Colon (tissue), 2 donors: ENCODE results near the gene LAMC2.
"Not testable (repeated sequence)": the region's sequence is repeated elsewhere in the genome, so short reads cannot be mapped to it uniquely, and the experiment has no call there.

Experiments used
- FAIRE-seq: peaks from 2 replicates; lab custom pipeline; 2012; peaks lifted over from hg19 to GRCh38; lab: Jason Lieb, UNC
- donor health status: control.
- donor health status: control.

The LAMC2 gene

GRCh38 chr1:183263886-183264602, 78.0 kb downstream of the LAMC2 start:
- no peak for FAIRE-seq

- no peak for FAIRE-seq
Observed at GRCh38 chr1:183267646-183268431, 81.8 kb downstream of the LAMC2 start.

GRCh38 chr1:183270541-183271141, 84.6 kb downstream of the LAMC2 start:
- FAIRE-seq = no peak

GRCh38 chr1:183272390-183272848, 86.4 kb downstream of the LAMC2 start:
- no peak for FAIRE-seq

GRCh38 chr1:183273300-183273699, 87.2 kb downstream of the LAMC2 start:
- FAIRE-seq = no peak

GRCh38 chr1:183273984-183274383, 87.9 kb downstream of the LAMC2 start:
- not testable (repeated sequence) for FAIRE-seq

GRCh38 chr1:183274836-183275235, 88.8 kb downstream of the LAMC2 start:
- FAIRE-seq = no peak

GRCh38 chr1:183275322-183275721, 89.3 kb downstream of the LAMC2 start:
- FAIRE-seq = no peak

- FAIRE-seq = no peak
Observed at GRCh38 chr1:183276386-183277080, 90.5 kb downstream of the LAMC2 start.

GRCh38 chr1:183277821-183278738, 92.0 kb downstream of the LAMC2 start:
- FAIRE-seq = no peak

- no peak for FAIRE-seq
Observed at GRCh38 chr1:183278739-183279591, 92.9 kb downstream of the LAMC2 start.

- no peak for FAIRE-seq
Observed at GRCh38 chr1:183279835-183280234, 93.8 kb downstream of the LAMC2 start.

- no peak for FAIRE-seq
Observed at GRCh38 chr1:183281039-183281438, 95.0 kb downstream of the LAMC2 start.

GRCh38 chr1:183281553-183282091, 95.6 kb downstream of the LAMC2 start:
- no peak for FAIRE-seq

GRCh38 chr1:183282101-183282855, 96.2 kb downstream of the LAMC2 start:
- no peak for FAIRE-seq

- no peak for FAIRE-seq
Observed at GRCh38 chr1:183283286-183283685, 97.2 kb downstream of the LAMC2 start.

- FAIRE-seq = no peak
Observed at GRCh38 chr1:183284086-183284485, 98.0 kb downstream of the LAMC2 start.

GRCh38 chr1:183285256-183285655, 99.2 kb downstream of the LAMC2 start:
- FAIRE-seq = no peak

- FAIRE-seq = no peak
Observed at GRCh38 chr1:183285746-183286145, 99.7 kb downstream of the LAMC2 start.
